OCI-LY7 (cell line): ENCODE measurements around the gene MKNK1.

Experiments used
- EZH2phosphoT487 ChIP-seq: fragments of 200-600 bp; sonication (generic); IDR thresholded peaks from 2 replicates; pipeline ENCODE4 v1.6.1; 2018; ENCODE audit warnings: low read depth, borderline replicate concordance, mild to moderate bottlenecking, mixed run types, antibody characterized with exemption, low read length, moderate library complexity, mixed read lengths
- TF ChIP-seq, protein P1 (sequence below): fragments of 200-600 bp; sonication (generic); conservative IDR thresholded peaks from 2 replicates; pipeline ENCODE4 v1.5.1; 2014; ENCODE audit warnings: mild to moderate bottlenecking, antibody characterized with exemption, low read length, moderate library complexity, mixed read lengths

DNA sequence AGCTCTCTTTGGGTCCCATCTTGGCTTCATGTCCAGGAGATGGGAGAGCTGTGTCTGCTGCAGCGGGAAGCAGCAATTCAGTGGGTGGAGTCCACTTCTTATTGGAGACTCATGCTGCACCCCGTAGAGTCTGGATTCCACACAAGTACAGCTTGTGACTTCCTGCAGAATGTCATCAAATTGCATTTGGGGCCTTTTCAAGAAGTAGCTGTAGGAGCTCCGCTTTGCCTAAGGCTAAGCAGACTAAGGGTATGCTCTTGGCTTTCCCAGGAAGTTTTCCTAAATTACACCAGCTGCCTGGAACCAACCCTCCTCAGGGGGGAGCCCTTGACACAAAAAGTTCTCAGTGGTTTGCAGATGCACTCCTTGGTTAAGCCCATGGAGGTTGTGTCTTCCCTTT is 18.3 kb upstream of the MKNK1 start:
- TF ChIP-seq, protein P1, sequence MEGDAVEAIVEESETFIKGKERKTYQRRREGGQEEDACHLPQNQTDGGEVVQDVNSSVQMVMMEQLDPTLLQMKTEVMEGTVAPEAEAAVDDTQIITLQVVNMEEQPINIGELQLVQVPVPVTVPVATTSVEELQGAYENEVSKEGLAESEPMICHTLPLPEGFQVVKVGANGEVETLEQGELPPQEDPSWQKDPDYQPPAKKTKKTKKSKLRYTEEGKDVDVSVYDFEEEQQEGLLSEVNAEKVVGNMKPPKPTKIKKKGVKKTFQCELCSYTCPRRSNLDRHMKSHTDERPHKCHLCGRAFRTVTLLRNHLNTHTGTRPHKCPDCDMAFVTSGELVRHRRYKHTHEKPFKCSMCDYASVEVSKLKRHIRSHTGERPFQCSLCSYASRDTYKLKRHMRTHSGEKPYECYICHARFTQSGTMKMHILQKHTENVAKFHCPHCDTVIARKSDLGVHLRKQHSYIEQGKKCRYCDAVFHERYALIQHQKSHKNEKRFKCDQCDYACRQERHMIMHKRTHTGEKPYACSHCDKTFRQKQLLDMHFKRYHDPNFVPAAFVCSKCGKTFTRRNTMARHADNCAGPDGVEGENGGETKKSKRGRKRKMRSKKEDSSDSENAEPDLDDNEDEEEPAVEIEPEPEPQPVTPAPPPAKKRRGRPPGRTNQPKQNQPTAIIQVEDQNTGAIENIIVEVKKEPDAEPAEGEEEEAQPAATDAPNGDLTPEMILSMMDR: peak; percentile 68
- TF ChIP-seq EZH2phosphoT487: no peak
